ENCODE results near the gene SPOCK1.

Gene SPOCK1

GRCh38 chr5:137320056-137321045 is 178.8 kb downstream of the SPOCK1 start:
- H3K4me3 ChIP-seq (ENCODE audit: low read length) = no peak overlapping the region
- no peak for DNase-seq (ENCODE audit: low read depth)
- TF ChIP-seq, protein P1, sequence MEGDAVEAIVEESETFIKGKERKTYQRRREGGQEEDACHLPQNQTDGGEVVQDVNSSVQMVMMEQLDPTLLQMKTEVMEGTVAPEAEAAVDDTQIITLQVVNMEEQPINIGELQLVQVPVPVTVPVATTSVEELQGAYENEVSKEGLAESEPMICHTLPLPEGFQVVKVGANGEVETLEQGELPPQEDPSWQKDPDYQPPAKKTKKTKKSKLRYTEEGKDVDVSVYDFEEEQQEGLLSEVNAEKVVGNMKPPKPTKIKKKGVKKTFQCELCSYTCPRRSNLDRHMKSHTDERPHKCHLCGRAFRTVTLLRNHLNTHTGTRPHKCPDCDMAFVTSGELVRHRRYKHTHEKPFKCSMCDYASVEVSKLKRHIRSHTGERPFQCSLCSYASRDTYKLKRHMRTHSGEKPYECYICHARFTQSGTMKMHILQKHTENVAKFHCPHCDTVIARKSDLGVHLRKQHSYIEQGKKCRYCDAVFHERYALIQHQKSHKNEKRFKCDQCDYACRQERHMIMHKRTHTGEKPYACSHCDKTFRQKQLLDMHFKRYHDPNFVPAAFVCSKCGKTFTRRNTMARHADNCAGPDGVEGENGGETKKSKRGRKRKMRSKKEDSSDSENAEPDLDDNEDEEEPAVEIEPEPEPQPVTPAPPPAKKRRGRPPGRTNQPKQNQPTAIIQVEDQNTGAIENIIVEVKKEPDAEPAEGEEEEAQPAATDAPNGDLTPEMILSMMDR (conservative IDR thresholded peaks at IDR 0.05; ENCODE audit: low read depth, low read length) = peak; percentile 87

GRCh38 chr5:137318027-137318426 is 181.1 kb downstream of the SPOCK1 start:
- TF ChIP-seq, protein P1 (conservative IDR thresholded peaks at IDR 0.05; ENCODE audit: low read depth, low read length) = no peak
- DNase-seq (ENCODE audit: low read depth) = no peak
- no peak overlapping the region for H3K4me3 ChIP-seq (ENCODE audit: low read length)

GRCh38 chr5:137316346-137316736 is 182.8 kb downstream of the SPOCK1 start:
- no peak overlapping the region for H3K4me3 ChIP-seq (ENCODE audit: low read length)
- TF ChIP-seq, protein P1 (conservative IDR thresholded peaks at IDR 0.05; ENCODE audit: low read depth, low read length) = no peak
- peak; percentile 82 for DNase-seq (ENCODE audit: low read depth)

GRCh38 chr5:137315534-137316345 is 183.4 kb downstream of the SPOCK1 start:
- no peak for DNase-seq (ENCODE audit: low read depth)
- no peak overlapping the region for H3K4me3 ChIP-seq (ENCODE audit: low read length)
- TF ChIP-seq, protein P1 (conservative IDR thresholded peaks at IDR 0.05; ENCODE audit: low read depth, low read length) = no peak

DNA sequence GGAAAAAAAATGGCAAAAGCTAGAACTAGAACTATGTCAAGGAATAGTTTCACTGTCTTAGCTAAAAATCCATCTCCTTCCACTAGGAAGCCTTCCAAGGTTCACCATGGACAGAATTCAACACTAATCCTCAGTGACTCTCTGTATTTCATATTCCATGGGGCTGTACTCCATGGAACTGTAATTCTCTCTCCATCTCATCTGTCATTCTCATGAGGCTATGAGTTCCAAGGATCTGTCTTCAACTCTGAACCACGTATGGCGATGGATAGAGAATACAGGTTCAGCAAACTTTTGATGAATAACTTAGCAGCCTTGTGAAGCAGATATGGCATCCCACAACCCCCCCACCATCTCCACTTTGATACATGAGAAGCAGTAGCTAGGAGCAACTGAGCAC is 184.0 kb downstream of the SPOCK1 start:
- TF ChIP-seq, protein P1 (conservative IDR thresholded peaks at IDR 0.05; ENCODE audit: low read depth, low read length) = no peak
- no peak for DNase-seq (ENCODE audit: low read depth)
- H3K4me3 ChIP-seq (ENCODE audit: low read length) = no peak overlapping the region

- H3K4me3 ChIP-seq (ENCODE audit: low read length) = no peak overlapping the region
- DNase-seq (ENCODE audit: low read depth) = no peak
- TF ChIP-seq, protein P1 (conservative IDR thresholded peaks at IDR 0.05; ENCODE audit: low read depth, low read length) = no peak
Measured at GRCh38 chr5:137313526-137314175, 185.5 kb downstream of the SPOCK1 start.
